Activated CD8-positive, alpha-beta memory T cell treated with anti-CD3 and anti-CD28 coated beads for 36 hours (primary cell): ENCODE results near the gene SHC3. TPM values are rescaled to one million over a fixed set of nuclear protein-coding genes. Genes with fewer than 3 reads are reported as not detected.

Experiments used
- CTCF ChIA-PET: fragments of 350-600 bp; sonication (Branson Sonifier 250); formaldehyde crosslinking; loops from one replicate; lab custom pipeline; 2021; ENCODE audit warnings: antibody characterized with exemption; lab: Charles Lee
- POLR2A ChIA-PET: fragments of 350-600 bp; sonication (Branson Sonifier 250); formaldehyde crosslinking; loops from one replicate; lab custom pipeline; 2021; ENCODE audit warnings: antibody characterized with exemption; lab: Charles Lee
- total RNA-seq, 2 experiments: library from RNA; stranded (reverse); gene quantifications; one replicate each; pipeline ENCODE4 v1.2.3, GENCODE V29; 2021

SHC3 gene
- total RNA-seq, 2 experiments from 2014 or later = not detected

GRCh38 chr9:89078421-89078820 lies 100.2 kb downstream of the SHC3 start:
- ChIA-PET CTCF (no interaction called here), POLR2A (no interaction called here)

- CTCF ChIA-PET = no interaction called here
- POLR2A ChIA-PET = no interaction called here
Observed at GRCh38 chr9:89077519-89077918, 101.1 kb downstream of the SHC3 start.

- ChIA-PET POLR2A (no interaction called here), CTCF (no interaction called here)
Observed at GRCh38 chr9:89073397-89073796, 105.2 kb downstream of the SHC3 start.

- ChIA-PET CTCF (no interaction called here), POLR2A (no interaction called here)
Observed at GRCh38 chr9:89071591-89071990, 107.0 kb downstream of the SHC3 start.

GRCh38 chr9:89066835-89067234 lies 111.8 kb downstream of the SHC3 start:
- CTCF ChIA-PET = no interaction called here
- POLR2A ChIA-PET = no interaction called here

GRCh38 chr9:89065921-89066320 lies 112.7 kb downstream of the SHC3 start:
- ChIA-PET POLR2A (no interaction called here), CTCF (no interaction called here)

GRCh38 chr9:89060790-89061189 lies 117.8 kb downstream of the SHC3 start:
- CTCF ChIA-PET = no interaction called here
- POLR2A ChIA-PET = no interaction called here

GRCh38 chr9:89059925-89060506 lies 118.6 kb downstream of the SHC3 start:
- ChIA-PET POLR2A (no interaction called here), CTCF (no interaction called here)

- POLR2A ChIA-PET = no interaction called here
- CTCF ChIA-PET = no interaction called here
Observed at GRCh38 chr9:89058906-89059305, 119.7 kb downstream of the SHC3 start.

GRCh38 chr9:89054865-89055495 lies 123.6 kb downstream of the SHC3 start:
- POLR2A ChIA-PET = no interaction called here
- CTCF ChIA-PET = no interaction called here

GRCh38 chr9:89053301-89053700 lies 125.3 kb downstream of the SHC3 start:
- POLR2A ChIA-PET = no interaction called here
- CTCF ChIA-PET = no interaction called here

GRCh38 chr9:89052470-89053097 lies 126.0 kb downstream of the SHC3 start:
- CTCF ChIA-PET = interaction anchor here (0.5 kb wide), 1 partner anchor 14 kb away, joined by 4 read pairs; no protein-coding TSS in a partner anchor

GRCh38 chr9:89051421-89052025 lies 127.1 kb downstream of the SHC3 start:
- ChIA-PET POLR2A (no interaction called here), CTCF (no interaction called here)

More at GRCh38 chr9:89052470-89053097, 126.0 kb downstream of the SHC3 start:
- POLR2A ChIA-PET = no interaction called here

- ChIA-PET POLR2A (no interaction called here), CTCF (no interaction called here)
Observed at GRCh38 chr9:89049646-89050045, 129.0 kb downstream of the SHC3 start.

GRCh38 chr9:89048616-89049015 lies 130.0 kb downstream of the SHC3 start:
- ChIA-PET CTCF (no interaction called here), POLR2A (no interaction called here)

- ChIA-PET CTCF (no interaction called here), POLR2A (no interaction called here)
Observed at GRCh38 chr9:89047667-89048066, 131.0 kb downstream of the SHC3 start.

- POLR2A ChIA-PET = no interaction called here
- CTCF ChIA-PET = no interaction called here
Observed at GRCh38 chr9:89046832-89047231, 131.8 kb downstream of the SHC3 start.

GRCh38 chr9:89044881-89045280 lies 133.7 kb downstream of the SHC3 start:
- ChIA-PET POLR2A (no interaction called here), CTCF (no interaction called here)

GRCh38 chr9:89044104-89044503 lies 134.5 kb downstream of the SHC3 start:
- POLR2A ChIA-PET = no interaction called here
- CTCF ChIA-PET = no interaction called here

- POLR2A ChIA-PET = no interaction called here
- CTCF ChIA-PET = no interaction called here
Observed at GRCh38 chr9:89042984-89043383, 135.6 kb downstream of the SHC3 start.

- CTCF ChIA-PET = no interaction called here
- POLR2A ChIA-PET = no interaction called here
Observed at GRCh38 chr9:89039664-89040063, 139.0 kb downstream of the SHC3 start.
